Hepatocyte (in vitro differentiated cells): ENCODE measurements around the gene MPZL1. TPM values are rescaled to one million over a fixed set of nuclear protein-coding genes. Genes with fewer than 3 reads are reported as not detected.

ENCODE experiments used
- DNase-seq: peaks from one replicate; pipeline ENCODE4 v3.0.0-alpha.2; 2016; ENCODE audit warnings: low spot score
- H2AFZ ChIP-seq: fragments of 200-600 bp; sonication (generic); 2 replicates; pipeline ENCODE4 v1.6.0; 2016; ENCODE audit warnings: antibody characterized with exemption, mild to moderate bottlenecking
- H3K27ac ChIP-seq: fragments of 200-600 bp; sonication (generic); 2 replicates; pipeline ENCODE4 v1.5.1; 2016; ENCODE audit warnings: mild to moderate bottlenecking
- H3K27me3 ChIP-seq: fragments of 200-600 bp; sonication (generic); 2 replicates; pipeline ENCODE4 v1.6.1; 2016
- H3K36me3 ChIP-seq: fragments of 200-600 bp; sonication (generic); replicated peaks from 2 replicates; pipeline ENCODE4 v1.5.1; 2016; ENCODE audit warnings: low read depth; ENCODE audit not compliant: insufficient read depth
- H3K4me1 ChIP-seq: fragments of 200-600 bp; sonication (generic); 2 replicates; pipeline ENCODE4 v1.5.1; 2016; ENCODE audit warnings: mild to moderate bottlenecking, moderate library complexity; ENCODE audit not compliant: insufficient read depth
- H3K4me2 ChIP-seq: fragments of 200-600 bp; sonication (generic); 2 replicates; pipeline ENCODE4 v1.6.0; 2016
- H3K4me3 ChIP-seq: fragments of 200-600 bp; sonication (generic); 2 replicates; pipeline ENCODE4 v1.5.1; 2016; ENCODE audit warnings: mild to moderate bottlenecking
- H3K79me2 ChIP-seq: fragments of 200-600 bp; sonication (generic); 2 replicates; pipeline ENCODE4 v1.6.0; 2017; ENCODE audit warnings: mild to moderate bottlenecking
- H3K9me2 ChIP-seq: fragments of 200-600 bp; sonication (generic); replicated peaks from 2 replicates; pipeline ENCODE4 v1.6.0; 2017; ENCODE audit warnings: mild to moderate bottlenecking; ENCODE audit not compliant: insufficient read depth
- H3K9me3 ChIP-seq: fragments of 200-600 bp; sonication (generic); 2 replicates; pipeline ENCODE4 v1.5.1; 2016; ENCODE audit warnings: low read depth, mild to moderate bottlenecking
- H4K20me1 ChIP-seq: fragments of 200-600 bp; sonication (generic); 2 replicates; pipeline ENCODE4 v1.6.0; 2016; ENCODE audit warnings: mild to moderate bottlenecking; ENCODE audit not compliant: insufficient read depth, poor library complexity, severe bottlenecking
- EZH2 ChIP-seq: fragments of 200-600 bp; sonication (generic); IDR thresholded peaks from 2 replicates; pipeline ENCODE4 v1.6.1; 2016; ENCODE audit warnings: antibody characterized with exemption, mild to moderate bottlenecking, borderline replicate concordance
- EZH2phosphoT487 ChIP-seq: fragments of 200-600 bp; sonication (generic); IDR thresholded peaks from one replicate; pipeline ENCODE4 v1.6.1; 2018; ENCODE audit warnings: antibody characterized with exemption, mild to moderate bottlenecking, low read depth, moderate library complexity; ENCODE audit not compliant: unreplicated experiment, severe bottlenecking
- WGBS: methylation state at CpG from one replicate; pipeline ENCODE4 v1.1.6; 2016; ENCODE audit warnings: low lambda C conversion rate; ENCODE audit errors: missing lambda C conversion rate; 5-methylcytosine and 5-hydroxymethylcytosine counted together
- polyA plus RNA-seq: library from polyadenylated mRNA; unstranded; fragments of >200 nt; fragmentation: Nextera tagmentation; extraction: Ambion mirVana; gene quantifications from 2 replicates; pipeline ENCODE4 v1.2.1, GENCODE V29; 2016
- total RNA-seq: library from RNA; depleted of rRNA; stranded (reverse); fragments of >200 nt; gene quantifications from 2 replicates; pipeline ENCODE4 v1.2.3, GENCODE V29; 2014
- TF ChIP-seq, protein P1 (sequence below): fragments of 200-600 bp; sonication (generic); IDR thresholded peaks from 2 replicates; pipeline ENCODE4 v1.5.1; 2016; ENCODE audit warnings: antibody characterized with exemption, mild to moderate bottlenecking; ENCODE audit not compliant: poor library complexity

The MPZL1 gene
- total and polyA plus RNA-seq, 2 experiments from 2014 or later = 176 to 245 TPM

DNA sequence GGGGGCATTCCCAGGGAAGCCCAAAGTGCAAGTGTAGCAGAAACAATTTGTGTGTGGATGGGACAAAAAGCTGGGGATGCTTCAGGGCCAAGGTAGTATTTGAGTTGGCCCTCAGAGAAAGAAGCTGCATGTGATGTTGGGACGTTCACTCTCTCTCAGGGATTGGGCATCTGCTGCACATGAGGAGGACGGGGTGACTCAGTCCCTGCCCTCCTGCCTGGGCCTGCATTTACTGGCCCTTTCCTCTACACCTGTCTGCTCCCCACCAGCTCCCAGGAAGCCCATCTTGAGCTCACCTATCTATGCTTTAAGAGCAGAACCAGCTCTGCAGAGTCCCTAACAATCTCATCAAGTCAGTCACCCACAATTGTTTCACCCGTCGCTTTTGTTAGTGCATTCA is 23.5 kb upstream of the MPZL1 start:
- H2AFZ ChIP-seq = no peak overlapping the region
- WGBS = 93% methylated on average over 4 of the region's 4 CpGs
- TF ChIP-seq EZH2phosphoT487 (no peak), EZH2 (no peak)
- TF ChIP-seq, protein P1, sequence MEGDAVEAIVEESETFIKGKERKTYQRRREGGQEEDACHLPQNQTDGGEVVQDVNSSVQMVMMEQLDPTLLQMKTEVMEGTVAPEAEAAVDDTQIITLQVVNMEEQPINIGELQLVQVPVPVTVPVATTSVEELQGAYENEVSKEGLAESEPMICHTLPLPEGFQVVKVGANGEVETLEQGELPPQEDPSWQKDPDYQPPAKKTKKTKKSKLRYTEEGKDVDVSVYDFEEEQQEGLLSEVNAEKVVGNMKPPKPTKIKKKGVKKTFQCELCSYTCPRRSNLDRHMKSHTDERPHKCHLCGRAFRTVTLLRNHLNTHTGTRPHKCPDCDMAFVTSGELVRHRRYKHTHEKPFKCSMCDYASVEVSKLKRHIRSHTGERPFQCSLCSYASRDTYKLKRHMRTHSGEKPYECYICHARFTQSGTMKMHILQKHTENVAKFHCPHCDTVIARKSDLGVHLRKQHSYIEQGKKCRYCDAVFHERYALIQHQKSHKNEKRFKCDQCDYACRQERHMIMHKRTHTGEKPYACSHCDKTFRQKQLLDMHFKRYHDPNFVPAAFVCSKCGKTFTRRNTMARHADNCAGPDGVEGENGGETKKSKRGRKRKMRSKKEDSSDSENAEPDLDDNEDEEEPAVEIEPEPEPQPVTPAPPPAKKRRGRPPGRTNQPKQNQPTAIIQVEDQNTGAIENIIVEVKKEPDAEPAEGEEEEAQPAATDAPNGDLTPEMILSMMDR = no peak
- H3K9me2 ChIP-seq = no peaks in the 10 kb centered on the region
- no peaks in the 10 kb centered on the region for H3K9me3 ChIP-seq
- DNase-seq = no peak
- no peaks in the 10 kb centered on the region for H3K4me1 ChIP-seq
- H3K36me3 ChIP-seq = no peaks in the 10 kb centered on the region
- H3K27ac ChIP-seq = no peak overlapping the region
- H3K27me3 ChIP-seq = no peaks in the 10 kb centered on the region
- no peaks in the 10 kb centered on the region for H3K79me2 ChIP-seq
- no peaks in the 10 kb centered on the region for H4K20me1 ChIP-seq
- H3K4me3 ChIP-seq = no peak overlapping the region
- no peak overlapping the region for H3K4me2 ChIP-seq

DNA sequence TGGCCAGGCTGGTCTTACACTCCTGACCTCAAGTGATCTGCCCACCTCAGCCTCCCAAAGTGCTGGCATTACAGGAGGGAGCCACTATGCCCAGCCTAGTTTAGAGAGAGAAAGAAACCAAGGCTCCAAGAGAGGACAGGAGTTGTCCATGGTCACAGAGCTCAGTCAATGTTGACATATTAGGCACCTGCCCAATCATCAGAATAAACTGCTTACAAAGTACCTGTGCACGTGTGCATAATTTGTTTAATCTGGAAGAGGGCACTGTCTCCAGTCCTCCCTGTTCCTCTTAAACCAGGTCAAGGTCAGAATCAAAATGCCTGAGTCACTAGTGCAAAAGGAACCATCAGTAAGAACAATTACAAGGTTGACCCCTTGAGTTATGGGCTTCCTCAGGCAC is 20.3 kb upstream of the MPZL1 start:
- Histone ChIP-seq H3K4me2 (no peak overlapping the region), H3K79me2 (no peaks in the 10 kb centered on the region), H3K27ac (no peak overlapping the region), H3K4me3 (no peak overlapping the region), H2AFZ (no peak overlapping the region), H3K4me1 (no peaks in the 10 kb centered on the region), H3K27me3 (no peaks in the 10 kb centered on the region), H4K20me1 (no peaks in the 10 kb centered on the region), H3K36me3 (no peaks in the 10 kb centered on the region), H3K9me3 (no peaks in the 10 kb centered on the region), H3K9me2 (no peaks in the 10 kb centered on the region)
- DNase-seq = no peak
- TF ChIP-seq, protein P1 = no peak
- no peak for TF ChIP-seq EZH2
- TF ChIP-seq EZH2phosphoT487 = no peak
- WGBS = 57% methylated on average over 1 of the region's 1 CpG

DNA sequence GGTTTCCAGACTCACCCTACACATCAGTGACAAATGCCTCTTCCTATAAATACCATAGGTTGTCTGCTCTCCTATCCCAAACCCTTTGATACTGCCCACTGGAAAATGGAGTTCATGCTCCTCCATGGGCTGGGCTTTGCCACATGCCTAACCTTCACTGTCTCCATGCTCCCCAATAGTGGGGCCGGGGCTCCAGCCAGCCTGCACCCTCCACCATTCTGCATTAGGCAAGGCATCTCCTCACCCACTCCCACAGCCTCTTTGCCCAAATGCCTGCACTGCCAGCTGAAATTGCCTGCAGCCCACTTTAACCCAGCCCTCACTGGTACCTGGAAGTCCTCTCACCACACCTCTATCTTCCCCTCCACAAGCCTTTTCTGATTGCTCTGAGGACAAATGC is 18.2 kb upstream of the MPZL1 start:
- H3K4me2 ChIP-seq = no peak overlapping the region
- H3K9me3 ChIP-seq = no peaks in the 10 kb centered on the region
- no peaks in the 10 kb centered on the region for H3K9me2 ChIP-seq
- TF ChIP-seq EZH2phosphoT487 = no peak
- TF ChIP-seq, protein P1 = no peak
- TF ChIP-seq EZH2 = no peak
- no peaks in the 10 kb centered on the region for H3K79me2 ChIP-seq
- H3K4me3 ChIP-seq = no peak overlapping the region
- H3K36me3 ChIP-seq = no peaks in the 10 kb centered on the region
- H2AFZ ChIP-seq = no peak overlapping the region
- no peaks in the 10 kb centered on the region for H3K4me1 ChIP-seq
- H3K27ac ChIP-seq = no peak overlapping the region
- no peaks in the 10 kb centered on the region for H4K20me1 ChIP-seq
- DNase-seq = no peak
- whole genome bisulfite sequencing = 100% methylated on average over 1 of the region's 1 CpG
- H3K27me3 ChIP-seq = no peaks in the 10 kb centered on the region

DNA sequence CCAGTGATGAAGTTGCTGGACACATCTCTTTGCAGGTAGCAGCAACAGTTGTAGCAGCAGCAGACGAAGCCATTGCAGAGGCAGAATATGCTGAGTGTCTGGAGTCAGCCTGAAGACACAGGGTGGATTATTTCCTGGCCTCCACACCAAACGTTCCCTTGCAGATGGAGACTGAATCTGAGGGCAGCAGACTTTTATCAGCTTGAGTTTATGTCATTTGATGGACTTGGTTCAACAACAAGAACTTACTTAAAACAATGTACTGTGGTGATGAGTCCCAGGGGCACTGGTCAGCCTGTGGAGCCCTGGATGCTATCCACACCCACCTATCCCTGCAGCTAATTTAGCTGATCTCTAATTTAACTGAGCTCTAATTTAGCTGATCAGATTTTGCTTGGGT is 17.1 kb upstream of the MPZL1 start:
- DNase-seq = no peak
- H3K27me3 ChIP-seq = no peaks in the 10 kb centered on the region
- no peaks in the 10 kb centered on the region for H3K79me2 ChIP-seq
- no peak overlapping the region for H3K4me3 ChIP-seq
- H3K9me2 ChIP-seq = no peaks in the 10 kb centered on the region
- 56% methylated on average over 2 of the region's 2 CpGs for WGBS
- H3K27ac ChIP-seq = no peak overlapping the region
- H3K36me3 ChIP-seq = no peaks in the 10 kb centered on the region
- no peak overlapping the region for H3K4me2 ChIP-seq
- no peaks in the 10 kb centered on the region for H3K4me1 ChIP-seq
- no peak for TF ChIP-seq EZH2
- TF ChIP-seq, protein P1 = no peak
- no peak for TF ChIP-seq EZH2phosphoT487
- H4K20me1 ChIP-seq = no peaks in the 10 kb centered on the region
- H2AFZ ChIP-seq = no peak overlapping the region
- no peaks in the 10 kb centered on the region for H3K9me3 ChIP-seq
